Measurements from ENCODE around the gene ZNF19. TPM values are rescaled to one million over a fixed set of nuclear protein-coding genes. Genes with fewer than 3 reads are reported as not detected.
"Not testable (repeated sequence)": the region's sequence is repeated elsewhere in the genome, so short reads cannot be mapped to it uniquely, and the experiment has no call there.

The ZNF19 gene
- total and polyA plus RNA-seq, 2 experiments from 2014 or later = 3.7 to 4.1 TPM

DNA sequence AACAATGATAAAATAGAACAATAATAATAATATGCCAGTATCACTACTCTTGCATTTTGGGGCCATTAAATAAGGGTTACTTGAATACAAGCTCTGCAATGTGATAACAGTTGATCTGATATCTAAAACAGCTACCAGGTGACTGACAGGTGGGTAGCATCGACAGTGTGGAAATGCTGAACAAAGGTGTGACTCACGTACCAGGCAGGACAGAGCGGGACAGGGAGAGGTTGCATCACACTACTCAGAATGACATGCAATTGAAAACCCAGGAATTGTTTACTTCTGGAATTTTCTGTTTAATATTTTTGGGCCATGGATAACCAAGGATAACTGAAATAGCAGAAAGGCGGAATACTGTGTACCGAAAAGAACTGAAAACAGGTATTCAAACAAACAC, 15.8 kb upstream of the ZNF19 start:
- TF ChIP-seq, protein P1, sequence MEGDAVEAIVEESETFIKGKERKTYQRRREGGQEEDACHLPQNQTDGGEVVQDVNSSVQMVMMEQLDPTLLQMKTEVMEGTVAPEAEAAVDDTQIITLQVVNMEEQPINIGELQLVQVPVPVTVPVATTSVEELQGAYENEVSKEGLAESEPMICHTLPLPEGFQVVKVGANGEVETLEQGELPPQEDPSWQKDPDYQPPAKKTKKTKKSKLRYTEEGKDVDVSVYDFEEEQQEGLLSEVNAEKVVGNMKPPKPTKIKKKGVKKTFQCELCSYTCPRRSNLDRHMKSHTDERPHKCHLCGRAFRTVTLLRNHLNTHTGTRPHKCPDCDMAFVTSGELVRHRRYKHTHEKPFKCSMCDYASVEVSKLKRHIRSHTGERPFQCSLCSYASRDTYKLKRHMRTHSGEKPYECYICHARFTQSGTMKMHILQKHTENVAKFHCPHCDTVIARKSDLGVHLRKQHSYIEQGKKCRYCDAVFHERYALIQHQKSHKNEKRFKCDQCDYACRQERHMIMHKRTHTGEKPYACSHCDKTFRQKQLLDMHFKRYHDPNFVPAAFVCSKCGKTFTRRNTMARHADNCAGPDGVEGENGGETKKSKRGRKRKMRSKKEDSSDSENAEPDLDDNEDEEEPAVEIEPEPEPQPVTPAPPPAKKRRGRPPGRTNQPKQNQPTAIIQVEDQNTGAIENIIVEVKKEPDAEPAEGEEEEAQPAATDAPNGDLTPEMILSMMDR (IDR thresholded peaks at IDR 0.05; ENCODE audit: poor library complexity) = no peak
- no peak for TF ChIP-seq EZH2 (IDR thresholded peaks at IDR 0.05; ENCODE audit: borderline replicate concordance)
- no peak for TF ChIP-seq EZH2phosphoT487 (IDR thresholded peaks at IDR 0.05; ENCODE audit: low read depth, severe bottlenecking, unreplicated experiment)
- no peaks in the 10 kb centered on the region for H4K20me1 ChIP-seq (ENCODE audit: insufficient read depth, poor library complexity, severe bottlenecking)
- no peak overlapping the region for H3K4me3 ChIP-seq
- no peak overlapping the region for H2AFZ ChIP-seq
- no peaks in the 10 kb centered on the region for H3K9me3 ChIP-seq (ENCODE audit: low read depth)
- no peaks in the 10 kb centered on the region for H3K9me2 ChIP-seq (replicated peaks; ENCODE audit: insufficient read depth)
- no peaks in the 10 kb centered on the region for H3K79me2 ChIP-seq
- no peaks in the 10 kb centered on the region for H3K27me3 ChIP-seq
- H3K36me3 ChIP-seq (replicated peaks; ENCODE audit: insufficient read depth, low read depth) = no peaks in the 10 kb centered on the region
- H3K27ac ChIP-seq = no peak overlapping the region
- DNase-seq (ENCODE audit: low spot score) = no peak
- H3K4me2 ChIP-seq = no peak overlapping the region
- WGBS (ENCODE audit: low lambda C conversion rate, missing lambda C conversion rate) = 90% methylated on average over 5 of the region's 5 CpGs
- no peaks in the 10 kb centered on the region for H3K4me1 ChIP-seq (ENCODE audit: insufficient read depth)

DNA sequence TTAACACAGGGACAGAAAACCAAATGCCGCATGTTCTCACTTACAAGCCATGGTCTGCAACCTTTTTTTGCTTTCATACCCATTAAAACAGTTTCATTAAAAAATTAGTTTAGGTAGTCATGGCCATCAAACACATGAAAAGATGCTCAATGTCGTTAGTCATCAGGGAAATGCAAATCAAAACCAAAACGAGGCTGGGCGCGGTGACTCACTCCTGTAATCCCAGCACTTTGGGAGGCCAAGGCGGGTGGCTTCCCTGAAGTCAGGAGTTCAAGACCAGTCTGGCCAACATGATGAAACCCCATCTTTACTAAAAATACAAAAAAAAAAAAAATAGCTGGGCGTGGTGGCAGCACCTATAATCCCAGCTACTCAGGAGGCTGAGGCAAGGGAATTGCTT, 14.9 kb upstream of the ZNF19 start:
- not testable (repeated sequence) for H3K4me1 ChIP-seq (ENCODE audit: insufficient read depth); H3K9me2 ChIP-seq (replicated peaks; ENCODE audit: insufficient read depth); H3K9me3 ChIP-seq (ENCODE audit: low read depth); H3K36me3 ChIP-seq (replicated peaks; ENCODE audit: insufficient read depth, low read depth); H3K79me2 ChIP-seq; H3K27me3 ChIP-seq; DNase-seq (ENCODE audit: low spot score); H3K4me2 ChIP-seq; H4K20me1 ChIP-seq (ENCODE audit: insufficient read depth, poor library complexity, severe bottlenecking); H3K4me3 ChIP-seq; H2AFZ ChIP-seq; H3K27ac ChIP-seq
- 79% methylated on average over 7 of the region's 7 CpGs for WGBS (ENCODE audit: low lambda C conversion rate, missing lambda C conversion rate)

DNA sequence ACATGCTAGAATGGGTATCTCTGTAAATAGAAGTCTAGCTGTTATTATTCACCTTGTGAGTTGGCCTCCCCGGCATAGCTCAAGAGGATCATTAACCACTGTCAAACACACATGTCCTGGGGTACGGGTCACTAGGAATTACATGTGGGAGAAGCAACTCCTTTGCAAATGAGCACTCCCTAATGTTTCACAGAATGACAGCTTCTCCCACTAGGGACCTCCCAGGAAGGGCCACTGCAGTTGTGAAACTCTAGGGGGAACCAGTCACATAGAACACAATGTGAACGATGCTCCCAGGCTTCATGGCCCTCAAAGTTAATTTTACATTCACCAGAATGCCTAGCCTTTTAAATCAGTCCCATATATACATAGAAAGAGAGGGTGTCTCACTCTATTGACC, 12.4 kb upstream of the ZNF19 start:
- Histone ChIP-seq H3K4me2 (no peak overlapping the region), H3K9me3 (ENCODE audit: low read depth) (no peaks in the 10 kb centered on the region), H3K4me3 (no peak overlapping the region), H3K27ac (no peak overlapping the region), H2AFZ (no peak overlapping the region), H3K27me3 (no peaks in the 10 kb centered on the region), H3K9me2 (replicated peaks; ENCODE audit: insufficient read depth) (no peaks in the 10 kb centered on the region), H3K79me2 (no peaks in the 10 kb centered on the region), H4K20me1 (ENCODE audit: insufficient read depth, poor library complexity, severe bottlenecking) (no peaks in the 10 kb centered on the region), H3K4me1 (ENCODE audit: insufficient read depth) (no peaks in the 10 kb centered on the region), H3K36me3 (replicated peaks; ENCODE audit: insufficient read depth, low read depth) (no peaks in the 10 kb centered on the region)
- 59% methylated on average over 3 of the region's 3 CpGs for WGBS (ENCODE audit: low lambda C conversion rate, missing lambda C conversion rate)
- TF ChIP-seq EZH2phosphoT487 (IDR thresholded peaks at IDR 0.05; ENCODE audit: low read depth, severe bottlenecking, unreplicated experiment) (no peak), EZH2 (IDR thresholded peaks at IDR 0.05; ENCODE audit: borderline replicate concordance) (no peak)
- TF ChIP-seq, protein P1 (IDR thresholded peaks at IDR 0.05; ENCODE audit: poor library complexity) = no peak
- DNase-seq (ENCODE audit: low spot score) = no peak

DNA sequence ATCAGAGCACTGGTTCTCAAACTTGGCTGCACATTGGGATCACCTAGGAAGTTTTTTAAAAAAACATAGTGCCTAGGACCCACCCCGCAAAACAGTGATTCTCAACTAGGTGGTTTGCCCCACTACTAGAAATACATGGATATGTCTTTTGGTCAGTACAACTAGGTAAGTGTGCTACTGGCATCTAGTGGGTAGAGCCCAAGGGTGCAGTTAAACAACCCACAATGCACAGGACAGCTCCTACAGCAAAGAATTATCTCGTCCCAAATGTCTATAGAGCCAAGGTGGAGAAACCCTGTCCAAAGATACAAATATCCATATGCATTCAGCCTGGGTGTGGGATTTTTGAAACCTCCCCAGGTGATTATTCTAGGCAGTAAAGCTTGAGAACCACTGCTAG, 11.8 kb upstream of the ZNF19 start:
- H3K4me3 ChIP-seq = no peak overlapping the region
- 83% methylated on average over 2 of the region's 2 CpGs for WGBS (ENCODE audit: low lambda C conversion rate, missing lambda C conversion rate)

More for the DNA sequence above, 11.8 kb upstream of the ZNF19 start:
- TF ChIP-seq EZH2phosphoT487 (IDR thresholded peaks at IDR 0.05; ENCODE audit: low read depth, severe bottlenecking, unreplicated experiment) = no peak
- no peak for TF ChIP-seq EZH2 (IDR thresholded peaks at IDR 0.05; ENCODE audit: borderline replicate concordance)
- TF ChIP-seq, protein P1 (IDR thresholded peaks at IDR 0.05; ENCODE audit: poor library complexity) = no peak
- H2AFZ ChIP-seq = no peak overlapping the region
- no peak overlapping the region for H3K27ac ChIP-seq
- H3K9me2 ChIP-seq (replicated peaks; ENCODE audit: insufficient read depth) = no peaks in the 10 kb centered on the region
- H3K4me1 ChIP-seq (ENCODE audit: insufficient read depth) = no peaks in the 10 kb centered on the region
- no peaks in the 10 kb centered on the region for H3K36me3 ChIP-seq (replicated peaks; ENCODE audit: insufficient read depth, low read depth)
- no peaks in the 10 kb centered on the region for H3K9me3 ChIP-seq (ENCODE audit: low read depth)
- no peaks in the 10 kb centered on the region for H3K79me2 ChIP-seq
- H3K4me2 ChIP-seq = no peak overlapping the region
- H4K20me1 ChIP-seq (ENCODE audit: insufficient read depth, poor library complexity, severe bottlenecking) = no peaks in the 10 kb centered on the region
- no peaks in the 10 kb centered on the region for H3K27me3 ChIP-seq
- no peak for DNase-seq (ENCODE audit: low spot score)

Data from hepatocyte (in vitro differentiated cells).